ENCODE data around the gene IL17B. TPM values are rescaled to one million over a fixed set of nuclear protein-coding genes. Genes with fewer than 3 reads are reported as not detected.

Gene IL17B
- total RNA-seq, 1 experiment from 2014 or later: not detected

GRCh38 chr5:149380466-149381121, 1.5 kb upstream of the IL17B start:
- Histone ChIP-seq H3F3A (ENCODE audit: insufficient read depth, low read depth) (no peaks in the 10 kb centered on the region), H3K4me1 (replicated peaks; ENCODE audit: insufficient read depth) (no peaks in the 10 kb centered on the region), H3K27me3 (ENCODE audit: insufficient read depth, low read depth) (no peaks in the 10 kb centered on the region), H3K4me2 (no peak overlapping the region), H4K20me1 (ENCODE audit: insufficient read depth) (no peaks in the 10 kb centered on the region), H3K9me3 (ENCODE audit: insufficient read depth, low read depth) (no peaks in the 10 kb centered on the region), H3K9me2 (ENCODE audit: insufficient read depth) (no peaks in the 10 kb centered on the region), H3K79me2 (ENCODE audit: low read depth) (no peaks in the 10 kb centered on the region), H3K27ac (no peak overlapping the region), H3K36me3 (ENCODE audit: low read depth) (no peaks in the 10 kb centered on the region), H2AFZ (no peak overlapping the region), H3K4me3 (no peak overlapping the region)
- intact Hi-C loops (cut with micrococcal nuclease; ENCODE audit: unreplicated experiment): no loop called here
- ChIA-PET POLR2A (ENCODE audit: unreplicated experiment) (no interaction called here), CTCF (interaction anchor here (0.5 to 2.5 kb wide), 6 partner anchors 9 to 238 kb away, joined by 3 to 31 read pairs (median 3); no protein-coding TSS in a partner anchor)
- TF ChIP-seq, protein P1, sequence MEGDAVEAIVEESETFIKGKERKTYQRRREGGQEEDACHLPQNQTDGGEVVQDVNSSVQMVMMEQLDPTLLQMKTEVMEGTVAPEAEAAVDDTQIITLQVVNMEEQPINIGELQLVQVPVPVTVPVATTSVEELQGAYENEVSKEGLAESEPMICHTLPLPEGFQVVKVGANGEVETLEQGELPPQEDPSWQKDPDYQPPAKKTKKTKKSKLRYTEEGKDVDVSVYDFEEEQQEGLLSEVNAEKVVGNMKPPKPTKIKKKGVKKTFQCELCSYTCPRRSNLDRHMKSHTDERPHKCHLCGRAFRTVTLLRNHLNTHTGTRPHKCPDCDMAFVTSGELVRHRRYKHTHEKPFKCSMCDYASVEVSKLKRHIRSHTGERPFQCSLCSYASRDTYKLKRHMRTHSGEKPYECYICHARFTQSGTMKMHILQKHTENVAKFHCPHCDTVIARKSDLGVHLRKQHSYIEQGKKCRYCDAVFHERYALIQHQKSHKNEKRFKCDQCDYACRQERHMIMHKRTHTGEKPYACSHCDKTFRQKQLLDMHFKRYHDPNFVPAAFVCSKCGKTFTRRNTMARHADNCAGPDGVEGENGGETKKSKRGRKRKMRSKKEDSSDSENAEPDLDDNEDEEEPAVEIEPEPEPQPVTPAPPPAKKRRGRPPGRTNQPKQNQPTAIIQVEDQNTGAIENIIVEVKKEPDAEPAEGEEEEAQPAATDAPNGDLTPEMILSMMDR (conservative IDR thresholded peaks at IDR 0.05): no peak
- TF ChIP-seq EZH2 (IDR thresholded peaks at IDR 0.05; ENCODE audit: low read depth): no peak
- no TSS peak for BruUV-seq (replicated peaks)
- DNase-seq: no peak

DNA sequence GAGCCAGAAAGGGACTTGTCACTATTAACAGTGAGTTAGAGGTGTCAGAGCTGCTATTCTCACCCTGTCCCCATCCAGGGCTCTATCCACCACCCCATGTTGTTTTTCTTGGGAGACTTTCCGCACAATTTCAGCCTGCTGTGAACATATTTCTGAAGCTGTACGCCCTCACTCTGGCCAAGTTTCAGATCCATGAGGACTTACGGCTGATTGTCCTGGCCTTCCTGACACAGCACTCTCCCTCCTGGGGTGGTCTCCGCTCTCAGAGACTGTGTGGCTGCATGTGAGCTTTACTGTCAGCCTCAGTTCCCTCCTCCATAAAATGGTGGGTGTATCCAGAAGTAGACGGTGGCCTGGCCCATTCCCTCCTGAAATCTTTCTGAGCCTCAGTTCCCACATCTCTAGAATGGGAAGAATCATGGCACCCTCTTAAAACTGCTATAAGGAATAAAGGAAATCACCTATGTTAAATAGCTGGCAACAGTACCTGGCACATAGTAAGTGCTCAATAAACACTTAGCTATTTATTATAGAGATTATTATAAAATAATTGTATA, 804 bp upstream of the IL17B start:
- no peaks in the 10 kb centered on the region for H3K9me3 ChIP-seq (ENCODE audit: insufficient read depth, low read depth)
- H3K4me1 ChIP-seq (replicated peaks; ENCODE audit: insufficient read depth): no peaks in the 10 kb centered on the region
- H3K9me2 ChIP-seq (ENCODE audit: insufficient read depth): no peaks in the 10 kb centered on the region
- no peaks in the 10 kb centered on the region for H3K36me3 ChIP-seq (ENCODE audit: low read depth)
- no TSS peak for BruUV-seq (replicated peaks)
- ChIA-PET CTCF (interaction anchor here (0.7 to 1.0 kb wide), 3 partner anchors 8 to 56 kb away, joined by 3 read pairs; no protein-coding TSS in a partner anchor), POLR2A (ENCODE audit: unreplicated experiment) (no interaction called here)
- no peaks in the 10 kb centered on the region for H4K20me1 ChIP-seq (ENCODE audit: insufficient read depth)
- intact Hi-C loops (cut with micrococcal nuclease; ENCODE audit: unreplicated experiment): no loop called here
- H3K27me3 ChIP-seq (ENCODE audit: insufficient read depth, low read depth): no peaks in the 10 kb centered on the region
- DNase-seq: no peak
- H3F3A ChIP-seq (ENCODE audit: insufficient read depth, low read depth): no peaks in the 10 kb centered on the region
- H3K27ac ChIP-seq: no peak overlapping the region
- TF ChIP-seq, protein P1 (conservative IDR thresholded peaks at IDR 0.05): no peak
- no peak for TF ChIP-seq EZH2 (IDR thresholded peaks at IDR 0.05; ENCODE audit: low read depth)
- no peaks in the 10 kb centered on the region for H3K79me2 ChIP-seq (ENCODE audit: low read depth)
- no peak overlapping the region for H2AFZ ChIP-seq
- no peak overlapping the region for H3K4me2 ChIP-seq
- H3K4me3 ChIP-seq: no peak overlapping the region

DNA sequence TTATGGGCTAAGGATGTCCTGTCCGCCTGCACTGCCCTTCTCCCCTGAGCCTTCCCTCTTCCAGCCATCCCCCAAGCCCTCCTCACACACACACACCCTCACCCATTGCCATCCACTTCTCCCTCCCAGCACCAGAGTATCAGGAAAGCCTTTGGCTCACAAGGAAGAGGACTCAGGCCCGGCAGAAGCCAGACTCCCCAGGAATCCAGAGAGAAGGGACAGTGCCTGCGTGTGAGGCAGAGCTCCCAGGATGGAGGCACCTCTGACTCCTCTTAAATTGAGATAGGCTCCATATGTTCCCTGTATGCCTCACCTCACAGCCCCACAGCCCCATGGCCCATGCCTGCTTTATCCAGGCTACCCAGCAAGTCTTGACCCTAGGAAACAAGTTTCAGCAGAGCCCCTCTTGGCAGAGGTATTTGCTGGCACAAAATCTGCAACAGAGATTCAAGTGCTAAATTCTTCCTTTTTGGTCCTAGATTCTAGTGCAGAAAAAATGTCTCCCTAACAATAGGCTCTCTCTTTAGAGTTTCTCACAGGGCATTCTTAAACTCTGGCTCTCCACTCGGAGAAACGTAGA, 761 bp downstream of the IL17B start:
- no peaks in the 10 kb centered on the region for H3K9me2 ChIP-seq (ENCODE audit: insufficient read depth)
- intact Hi-C loops (cut with micrococcal nuclease; ENCODE audit: unreplicated experiment): no loop called here

More for the DNA sequence above, 761 bp downstream of the IL17B start:
- Histone ChIP-seq H3K9me3 (ENCODE audit: insufficient read depth, low read depth) (no peaks in the 10 kb centered on the region), H3K4me1 (replicated peaks; ENCODE audit: insufficient read depth) (no peaks in the 10 kb centered on the region), H3K4me3 (no peak overlapping the region), H4K20me1 (ENCODE audit: insufficient read depth) (no peaks in the 10 kb centered on the region), H3K36me3 (ENCODE audit: low read depth) (no peaks in the 10 kb centered on the region), H3F3A (ENCODE audit: insufficient read depth, low read depth) (no peaks in the 10 kb centered on the region), H2AFZ (no peak overlapping the region), H3K27me3 (ENCODE audit: insufficient read depth, low read depth) (no peaks in the 10 kb centered on the region), H3K4me2 (no peak overlapping the region), H3K79me2 (ENCODE audit: low read depth) (no peaks in the 10 kb centered on the region), H3K27ac (no peak overlapping the region)
- TF ChIP-seq, protein P1 (conservative IDR thresholded peaks at IDR 0.05): no peak
- no peak for TF ChIP-seq EZH2 (IDR thresholded peaks at IDR 0.05; ENCODE audit: low read depth)
- no peak for DNase-seq
- ChIA-PET CTCF (no interaction called here), POLR2A (ENCODE audit: unreplicated experiment) (no interaction called here)
- no TSS peak for BruUV-seq (replicated peaks)
